HG03045 (cell line): ENCODE data around the gene PYGL.
A peak's percentile ranks its signal among the peaks of the same experiment; 100 is the strongest.
"Not testable (repeated sequence)": the region's sequence is repeated elsewhere in the genome, so short reads cannot be mapped to it uniquely, and the experiment has no call there.

Experiments
- ATAC-seq: cut with Tn5 transposase; IDR thresholded peaks from one replicate; pipeline ENCODE4 v1.9.1; 2021; ENCODE audit warnings: mild to moderate bottlenecking, moderate library complexity; ENCODE audit not compliant: unreplicated experiment

The PYGL gene

DNA sequence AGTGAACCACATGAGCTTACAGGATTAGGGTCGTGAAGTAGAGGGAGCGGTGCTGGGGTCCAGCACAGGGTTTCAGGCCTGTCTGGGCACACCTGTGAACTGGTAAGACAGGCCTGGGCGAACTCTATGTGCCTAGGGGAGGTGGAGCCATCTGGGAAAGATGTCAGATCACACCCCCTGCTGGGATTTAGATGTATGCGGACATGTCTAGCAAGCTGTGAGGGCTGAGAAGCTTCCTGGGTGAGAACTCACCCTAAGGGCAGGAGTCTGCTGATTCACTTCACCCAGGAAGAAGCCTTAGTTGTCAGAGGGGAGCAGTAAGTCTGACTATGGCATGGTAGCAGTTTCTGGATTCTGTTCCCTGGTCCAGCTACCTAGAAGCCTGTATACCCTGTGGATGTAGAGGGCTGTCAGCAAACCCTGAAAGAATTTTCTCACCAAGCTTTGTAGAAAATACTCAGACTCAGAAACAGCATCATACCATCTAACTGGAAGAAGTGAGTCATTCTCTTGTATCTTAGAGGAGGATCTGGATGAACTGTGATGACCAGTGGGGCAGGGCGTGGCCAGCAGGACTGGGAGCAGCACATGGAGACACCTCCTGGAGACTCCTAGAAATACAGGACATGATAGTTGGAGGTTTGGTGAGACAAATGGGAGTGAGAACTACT lies 11.2 kb upstream of the PYGL start:
- no peak for ATAC-seq

DNA sequence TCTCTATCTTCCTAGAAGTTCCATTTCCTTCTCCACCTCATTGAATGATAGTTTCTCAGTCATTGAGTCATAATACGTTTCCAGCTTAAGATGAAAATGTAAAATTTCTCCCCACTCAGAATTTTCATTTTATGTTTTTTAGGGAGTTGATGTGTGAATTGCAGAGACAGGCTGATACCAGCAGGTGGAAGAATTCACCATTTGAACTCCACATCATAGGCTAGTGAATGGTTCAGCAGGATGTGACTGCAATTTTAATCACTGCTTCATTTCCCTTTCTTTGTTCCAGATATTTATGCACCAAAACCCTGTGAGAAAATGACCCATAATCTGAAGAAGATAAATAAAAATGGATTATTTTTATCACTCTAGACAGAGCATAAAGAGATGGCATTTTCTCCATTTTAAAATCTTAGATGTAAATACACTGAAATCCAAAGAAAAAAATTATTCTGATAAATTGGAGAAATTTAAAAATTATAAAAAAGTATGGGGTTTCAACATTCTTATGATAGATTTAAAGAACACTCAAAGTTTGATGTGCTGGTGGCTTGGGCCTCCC lies 10.6 kb upstream of the PYGL start:
- ATAC-seq = no peak

DNA sequence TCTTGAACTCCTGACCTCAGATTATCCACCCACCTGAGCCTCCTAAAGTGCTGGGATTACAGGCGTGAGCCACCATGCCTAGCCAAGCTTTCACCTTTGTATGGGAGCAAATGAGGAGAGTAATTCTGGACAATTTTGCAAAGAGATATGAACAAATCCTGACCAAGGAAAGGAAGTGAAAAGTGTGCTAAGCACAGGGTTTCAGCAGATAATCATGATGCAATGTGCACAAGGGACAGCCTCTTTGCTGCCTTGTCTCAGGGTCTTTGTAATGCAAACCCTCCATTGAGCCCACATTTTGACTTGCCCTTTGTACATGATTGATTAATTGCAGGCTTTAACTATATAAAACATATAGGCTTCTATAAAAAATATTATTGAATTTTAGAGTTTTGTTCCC lies 9.2 kb upstream of the PYGL start:
- no peak for ATAC-seq

DNA sequence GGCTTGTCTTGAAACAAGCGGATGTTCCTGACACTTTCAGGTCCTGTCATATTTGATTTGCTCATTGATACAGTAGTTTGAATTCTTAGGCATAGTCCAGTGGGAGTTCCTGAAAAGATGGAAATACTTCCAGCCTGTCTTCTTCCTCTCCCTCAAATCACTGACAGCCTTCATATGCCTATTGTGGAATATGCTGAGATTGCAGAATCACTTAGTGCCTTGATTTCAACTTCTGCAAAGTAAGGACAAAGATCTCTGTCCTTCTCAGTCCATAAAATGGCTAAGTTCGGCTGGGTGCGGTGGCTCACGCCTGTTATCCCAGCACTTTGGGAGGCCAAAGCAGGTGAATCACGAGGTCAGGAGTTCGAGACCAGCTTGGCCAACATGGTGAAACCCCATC lies 6.7 kb upstream of the PYGL start:
- no peak for ATAC-seq

DNA sequence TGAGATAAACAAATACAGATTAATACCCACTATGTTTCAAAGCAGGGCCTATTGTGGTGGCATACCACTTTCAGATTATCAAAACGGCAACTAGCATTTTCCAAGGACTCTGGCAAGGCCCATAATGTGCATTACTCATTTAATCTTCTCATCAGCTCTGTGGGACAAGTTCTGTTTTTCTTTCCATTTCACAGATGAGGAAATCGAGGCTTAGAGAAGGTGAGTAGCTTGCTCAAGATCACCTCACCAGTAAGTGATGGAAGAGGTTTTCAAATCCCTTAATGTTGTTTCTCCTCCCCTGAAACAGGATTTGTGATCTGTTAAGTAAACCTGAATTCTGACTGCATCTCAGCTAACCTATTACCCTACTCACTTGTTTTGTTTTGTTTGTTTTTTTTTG lies 3.9 kb upstream of the PYGL start:
- ATAC-seq = no peak

DNA sequence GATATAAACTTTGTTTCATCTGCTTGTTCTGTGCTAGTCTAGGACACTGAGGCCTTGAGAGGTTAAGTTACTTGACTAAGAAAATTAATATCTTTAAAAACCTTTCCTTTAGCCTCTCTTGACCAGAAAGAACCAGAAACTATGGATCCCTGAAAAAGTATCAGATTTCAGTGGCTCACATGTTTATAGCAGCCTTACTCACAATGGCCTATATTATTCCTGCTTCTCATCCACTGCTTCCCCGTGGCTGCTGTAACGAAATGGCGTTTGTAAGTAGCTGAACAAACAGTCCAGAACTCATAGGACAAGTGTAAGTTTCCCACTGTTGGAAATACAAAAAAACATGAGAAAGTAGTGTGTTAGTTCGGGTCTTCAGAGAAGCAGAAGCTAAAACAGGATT lies 3.2 kb upstream of the PYGL start:
- ATAC-seq = no peak

DNA sequence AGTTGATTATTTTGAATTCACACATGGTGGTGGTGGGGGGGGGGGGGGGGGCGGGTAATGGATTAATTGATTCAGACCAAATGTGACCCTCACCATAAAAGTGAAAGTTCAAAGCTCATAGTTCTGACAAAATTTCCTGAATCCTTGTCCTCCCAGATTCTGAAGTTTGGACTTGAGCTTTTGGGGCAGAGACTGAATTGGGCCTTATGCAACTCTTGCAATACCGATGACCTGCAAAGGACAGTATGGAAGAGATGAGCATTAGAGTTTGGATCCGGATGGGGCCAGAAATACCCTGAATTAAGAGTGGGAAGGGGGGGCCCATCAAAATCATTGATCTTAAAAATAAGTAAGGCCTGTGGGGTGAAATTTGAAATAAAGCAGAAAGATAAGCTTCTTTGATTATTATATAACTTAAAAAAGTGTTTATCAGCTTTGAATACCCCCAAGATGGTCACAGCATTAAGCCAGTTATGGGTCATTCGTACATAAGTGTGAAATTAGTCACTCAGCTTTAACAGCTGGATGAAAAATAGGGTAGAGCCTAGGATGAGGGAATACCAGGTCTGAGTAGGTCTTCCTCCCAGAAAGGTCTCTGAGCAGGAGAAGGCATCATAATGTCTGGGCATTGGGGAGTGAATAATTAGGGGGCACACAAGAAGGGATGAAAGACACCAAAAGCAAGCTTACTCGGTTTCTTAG lies 2.1 kb upstream of the PYGL start:
- ATAC-seq = no peak

DNA sequence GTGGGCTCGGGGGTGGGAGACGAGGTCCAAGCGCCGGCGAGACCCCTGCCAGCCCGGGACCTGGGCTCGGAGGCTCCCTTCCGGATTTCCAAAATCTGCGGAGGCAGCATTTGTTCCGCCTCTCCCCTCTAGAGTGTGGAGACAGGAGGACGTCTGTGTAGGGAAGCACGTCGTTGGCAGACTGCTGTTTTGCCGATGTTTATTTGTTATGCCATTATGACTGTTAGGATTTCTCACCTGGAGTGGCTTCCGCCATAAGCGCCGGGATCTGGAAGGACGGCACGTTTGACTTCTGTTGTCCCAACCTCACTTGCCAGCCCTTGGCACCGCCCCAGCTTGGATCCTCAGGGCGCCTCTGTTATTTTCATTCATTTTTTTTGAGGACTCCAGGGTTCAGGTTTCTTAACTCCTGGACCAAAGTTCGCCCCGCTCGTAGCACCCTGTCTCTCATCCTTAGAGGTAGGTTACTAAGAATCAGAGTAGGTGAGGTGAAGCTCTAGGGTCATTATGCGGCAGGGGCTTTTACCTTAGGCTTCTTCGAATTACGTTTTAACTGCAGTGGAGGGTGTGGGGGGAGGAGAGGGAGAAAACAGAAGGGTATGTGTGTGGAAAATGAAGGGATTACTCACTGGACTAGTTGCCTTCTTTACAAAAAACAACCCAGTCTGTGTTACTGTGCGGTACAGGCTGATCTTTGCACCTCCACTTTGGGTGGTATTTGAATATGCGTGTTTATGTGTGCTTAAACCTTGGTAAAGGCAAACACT lies 547 bp upstream of the PYGL start:
- peak; percentile 19 for ATAC-seq

DNA sequence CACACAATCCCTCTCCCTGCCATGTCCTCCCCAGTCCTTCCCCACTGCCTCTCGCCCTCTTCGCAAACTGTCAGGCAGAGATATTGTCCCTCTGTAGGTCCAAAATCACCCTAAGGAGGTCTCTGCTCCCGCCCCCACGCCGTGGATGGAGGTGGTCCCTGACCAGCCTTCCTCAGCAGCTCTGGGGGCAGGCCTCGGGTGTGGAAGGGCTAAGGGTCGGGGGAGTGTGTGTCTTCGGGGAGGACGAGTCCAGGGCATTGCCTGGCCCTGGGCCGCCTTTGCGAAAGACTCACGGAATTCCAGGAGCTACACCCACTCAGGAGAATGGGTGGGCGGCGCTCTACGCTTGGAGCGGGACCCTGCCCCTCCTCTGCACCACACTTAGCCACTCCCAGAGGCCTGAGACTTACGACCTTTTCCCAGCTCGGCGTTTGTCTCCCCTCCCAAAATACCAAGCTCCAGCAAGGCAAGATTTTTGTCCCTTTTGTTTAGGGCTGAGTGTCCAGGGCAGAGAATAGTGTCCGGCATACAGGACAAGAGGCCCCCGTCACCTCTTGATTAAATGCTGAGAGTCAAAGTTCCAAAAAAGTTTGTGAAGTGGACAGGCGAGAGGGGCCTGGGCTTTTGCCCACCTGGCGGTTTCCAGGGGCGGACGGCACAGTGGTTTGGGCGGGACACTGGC lies 881 bp downstream of the PYGL start:
- ATAC-seq = no peak

DNA sequence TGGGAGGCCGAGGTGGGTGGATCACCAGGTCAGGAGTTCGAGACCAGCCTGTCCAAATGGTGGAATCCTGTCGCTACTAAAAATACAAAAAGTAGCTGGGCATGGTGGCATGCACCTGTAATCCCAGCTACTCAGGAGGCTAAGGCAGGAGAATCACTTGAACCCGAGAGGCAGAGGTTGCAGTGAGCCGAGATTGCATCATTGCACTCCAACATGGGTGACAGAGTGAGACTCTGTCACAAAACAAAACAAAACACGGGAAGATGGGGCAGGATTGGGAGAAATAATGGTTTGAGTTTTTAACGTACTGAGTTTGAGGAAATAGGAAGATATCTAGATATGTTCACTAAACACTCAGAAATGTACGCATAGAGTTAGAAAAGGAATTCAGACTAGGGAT lies 2.6 kb downstream of the PYGL start:
- not testable (repeated sequence) for ATAC-seq

DNA sequence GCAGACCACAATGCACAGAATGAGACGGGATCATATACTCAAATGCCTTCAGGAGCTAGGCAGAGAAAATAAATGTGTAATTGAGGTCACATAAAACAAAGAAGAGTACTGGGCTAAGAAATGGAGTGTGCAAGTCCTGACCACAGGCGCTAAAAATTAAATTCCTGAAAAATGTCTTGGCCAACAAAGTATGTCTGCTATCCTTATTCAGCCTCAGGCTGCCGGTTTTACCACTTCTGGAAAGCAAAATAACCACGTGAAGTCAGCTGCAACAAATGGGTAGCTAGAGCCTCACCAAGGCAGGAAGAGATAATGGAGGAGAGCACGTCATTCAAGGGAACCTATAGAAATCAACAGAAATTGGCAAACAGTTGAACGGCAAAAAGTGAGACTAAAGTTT lies 3.1 kb downstream of the PYGL start:
- no peak for ATAC-seq

DNA sequence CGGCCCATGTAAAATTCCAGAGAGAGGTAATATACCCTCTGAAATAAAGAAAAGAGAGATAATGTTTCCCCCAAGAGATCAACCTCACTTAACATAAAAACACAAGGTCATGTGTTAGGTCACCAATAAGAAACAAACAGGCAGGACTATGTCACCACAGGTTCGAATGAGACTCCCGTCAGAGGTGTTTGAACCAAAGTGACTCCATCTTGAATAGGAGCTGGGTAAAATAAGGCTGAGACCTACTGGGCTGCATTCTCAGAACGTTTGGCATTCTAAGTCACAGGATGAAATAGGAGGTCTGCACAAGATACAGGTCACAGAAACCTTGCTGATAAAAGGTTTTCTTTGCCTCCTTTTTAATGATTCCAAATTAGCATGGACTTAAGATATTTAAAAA lies 6.5 kb downstream of the PYGL start:
- ATAC-seq = no peak

DNA sequence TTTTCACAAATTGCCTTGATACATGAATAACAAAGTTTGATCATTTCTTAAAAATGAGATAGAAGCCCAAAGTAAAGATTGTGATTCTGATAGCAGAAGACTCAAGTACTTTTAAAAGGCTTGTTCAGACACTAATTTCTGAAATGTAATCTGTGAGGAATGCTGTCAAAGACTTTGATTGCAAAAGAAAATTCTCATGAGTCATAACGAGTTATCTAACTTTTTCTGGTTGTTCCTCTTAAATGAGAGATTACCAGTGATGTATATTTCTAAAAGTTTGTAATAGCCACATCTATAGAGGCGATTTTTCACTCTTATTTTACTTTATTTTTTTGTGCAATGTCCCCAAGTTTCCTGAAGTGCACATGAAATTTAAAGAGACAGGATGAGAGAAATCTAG lies 7.0 kb downstream of the PYGL start:
- no peak for ATAC-seq

DNA sequence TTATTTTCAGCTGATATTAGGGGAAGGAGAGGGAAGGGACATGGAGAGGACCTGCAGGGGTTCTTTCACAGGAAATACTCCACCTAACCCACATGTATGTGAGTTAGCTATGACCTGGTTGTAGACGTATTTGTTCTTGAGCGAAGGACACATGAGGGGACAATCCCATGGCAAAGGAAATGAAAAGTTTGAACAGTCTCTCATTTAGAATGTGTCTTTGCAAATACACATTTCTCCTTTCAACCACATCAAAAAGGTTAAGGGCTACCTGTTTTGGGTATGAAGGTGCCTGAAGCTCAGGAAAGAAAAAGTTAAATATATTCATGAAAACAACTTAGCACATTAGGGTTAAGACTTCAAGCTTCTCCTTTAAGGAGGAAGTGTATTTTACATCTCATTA lies 7.4 kb downstream of the PYGL start:
- ATAC-seq = no peak

DNA sequence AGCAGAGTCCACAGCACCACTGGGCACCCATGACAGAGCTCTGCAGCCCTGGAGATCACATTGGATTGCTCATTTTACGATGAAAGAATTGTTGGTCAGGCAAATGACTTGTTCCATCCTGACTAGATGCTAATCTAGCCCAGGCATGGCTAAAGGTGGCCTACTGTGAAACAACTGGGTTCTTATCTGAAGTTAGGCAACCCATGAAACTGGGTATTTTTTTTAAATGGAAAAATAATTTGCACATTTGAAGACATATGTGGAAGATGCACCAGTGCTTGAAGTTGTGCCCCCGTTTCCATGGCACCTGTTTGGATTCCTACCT lies 8.3 kb downstream of the PYGL start:
- ATAC-seq = no peak

DNA sequence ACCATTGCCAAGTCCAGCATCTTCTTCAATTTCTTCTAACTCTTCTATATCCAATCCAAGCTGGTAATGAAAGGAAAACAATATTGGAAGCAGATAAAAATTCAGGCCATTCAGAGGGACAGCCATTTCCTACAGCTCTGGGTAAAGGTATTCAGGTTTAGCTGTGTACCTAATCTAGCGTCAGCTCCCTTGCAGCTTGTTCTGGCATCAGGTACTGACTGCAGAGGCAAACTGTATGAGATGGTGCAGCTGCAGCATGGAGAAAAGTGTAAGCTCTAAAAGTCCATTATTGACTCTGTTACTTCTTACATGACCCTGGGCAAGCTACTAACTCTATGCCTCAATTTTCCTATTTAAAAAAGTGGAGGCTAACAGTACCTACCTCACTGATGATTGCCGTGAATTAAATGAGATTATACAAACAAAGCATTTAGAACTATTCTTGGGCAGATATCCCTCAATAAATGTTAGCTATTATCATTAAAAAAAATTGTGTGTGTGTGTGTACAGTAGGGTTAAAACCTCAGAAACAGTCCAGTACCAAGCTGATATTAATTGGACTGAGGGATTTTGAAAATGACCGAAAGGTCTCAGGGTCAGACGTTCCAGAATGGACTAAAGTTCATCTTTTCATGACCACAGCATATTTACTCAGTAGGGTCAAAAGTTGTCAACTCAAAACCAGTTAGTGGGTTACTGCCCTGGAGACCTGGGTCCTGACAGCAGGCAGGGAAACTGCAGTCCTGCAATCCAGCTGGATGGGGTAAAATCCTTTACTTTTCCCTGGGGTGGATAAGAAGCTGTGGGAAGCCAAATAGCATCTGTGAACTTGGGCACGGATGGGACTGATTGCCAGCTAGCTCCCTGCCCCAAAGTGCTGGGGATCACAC lies 8.9 kb downstream of the PYGL start:
- ATAC-seq = no peak

DNA sequence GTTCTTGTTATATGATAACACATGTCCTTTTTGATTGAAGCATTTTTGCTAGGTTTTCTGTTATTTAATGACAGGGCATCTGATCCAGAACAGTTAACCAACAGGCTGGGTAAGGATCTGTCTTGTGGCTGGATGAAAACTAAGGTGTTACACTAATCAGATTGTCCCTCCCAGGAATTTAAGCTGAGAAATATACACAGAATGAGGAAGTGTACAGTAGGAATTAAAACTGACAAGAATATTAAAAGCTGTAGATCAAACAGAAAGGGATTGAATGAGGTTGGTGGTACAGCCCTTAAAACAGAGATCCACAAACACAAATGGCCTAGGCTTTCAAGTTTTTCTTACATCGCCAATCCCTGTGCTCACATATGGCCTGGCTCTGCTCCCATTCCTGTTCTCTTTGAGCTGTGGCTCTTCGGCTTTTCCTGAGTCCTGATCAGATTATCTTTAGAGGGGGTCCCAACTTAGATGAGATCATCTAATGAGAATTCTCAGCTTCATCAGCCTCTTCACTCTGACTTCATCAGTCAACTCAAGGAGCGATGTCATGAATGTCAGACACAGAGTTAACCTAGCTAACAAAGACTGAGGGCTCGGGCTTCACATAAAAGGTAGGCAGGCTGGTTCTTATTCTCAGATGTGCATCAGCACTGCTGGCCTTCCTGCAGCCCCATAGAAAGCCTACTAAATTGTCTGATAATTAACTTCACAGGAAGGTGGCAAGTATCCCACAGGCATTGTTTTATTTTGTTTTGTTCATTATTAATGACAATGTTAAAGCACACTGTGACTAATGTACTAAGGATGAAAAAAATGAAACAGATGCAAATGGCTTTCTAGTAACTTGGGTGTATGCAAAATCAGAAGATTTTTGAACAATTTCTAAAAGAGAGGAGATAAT lies 11.4 kb downstream of the PYGL start:
- ATAC-seq = no peak

DNA sequence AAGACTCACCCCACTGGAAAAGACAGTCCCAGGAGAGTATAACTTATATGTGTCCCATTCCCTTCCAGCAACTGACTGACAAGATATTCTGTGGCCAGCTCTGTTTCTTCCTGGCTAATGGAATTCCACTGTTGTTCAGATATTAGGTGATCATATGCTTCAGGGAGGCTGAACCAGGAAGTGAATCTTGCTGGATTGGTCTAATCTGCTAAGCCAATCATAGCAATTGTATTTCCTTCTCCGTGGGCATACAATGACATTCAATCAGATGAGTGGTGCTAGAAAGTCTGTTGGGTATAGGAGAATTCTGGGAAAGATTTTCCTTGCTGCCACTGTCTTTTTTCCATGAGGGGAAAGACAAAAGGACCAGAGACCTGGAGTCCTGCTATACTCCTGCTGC lies 12.1 kb downstream of the PYGL start:
- ATAC-seq = no peak

DNA sequence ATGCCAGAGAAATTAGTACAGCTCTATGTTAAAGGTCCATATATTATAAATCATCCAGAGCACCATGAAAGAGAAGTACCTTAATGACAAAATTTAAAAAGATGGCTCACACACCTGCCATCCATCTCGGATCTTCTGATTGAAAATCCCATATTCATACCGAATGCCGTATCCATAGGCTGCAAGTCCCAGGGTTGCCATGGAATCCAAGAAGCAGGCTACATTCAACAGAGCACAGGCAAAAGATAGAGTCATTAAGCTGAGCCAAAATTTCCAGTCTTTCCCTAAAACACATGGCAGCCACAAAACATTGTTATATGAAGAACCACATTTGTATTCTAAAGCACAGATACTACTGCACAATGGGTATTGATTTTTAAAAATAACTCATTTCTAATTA lies 12.7 kb downstream of the PYGL start:
- ATAC-seq = no peak
